Stimulated activated effector memory CD8-positive, alpha-beta T cell treated with anti-CD3 and anti-CD28 coated beads, Interleukin-12 subunit alpha, Interleukin-12 subunit beta, amount 100 ng/mL, for 72 hours (primary cell): ENCODE data around the gene ERCC1.
"Not testable (repeated sequence)": the region's sequence is repeated elsewhere in the genome, so short reads cannot be mapped to it uniquely, and the experiment has no call there.

Experiments
- ATAC-seq: fragments of 150-1000 bp; cut with Tn5 transposase; 2 replicates; pipeline ENCODE4 v1.10.0; 2021
- DNase-seq, 2 donors: peaks; one replicate each; pipeline ENCODE4 v3.0.0; 2021 to 2022; ENCODE audit warnings: low spot score in 2 of 2
- H3K27ac Mint-ChIP-seq: one replicate; pipeline ENCODE4 v1.8.0; 2022; ENCODE audit warnings: mild to moderate bottlenecking, mixed read lengths
- H3K36me3 Mint-ChIP-seq: one replicate; pipeline ENCODE4 v1.8.0; 2022; ENCODE audit warnings: mild to moderate bottlenecking, mixed read lengths
- H3K4me1 Mint-ChIP-seq: one replicate; pipeline ENCODE4 v1.8.0; 2022; ENCODE audit warnings: mixed read lengths
- H3K4me3 Mint-ChIP-seq: one replicate; pipeline ENCODE4 v1.8.0; 2022; ENCODE audit warnings: mild to moderate bottlenecking, mixed read lengths
- H3K9me3 Mint-ChIP-seq: one replicate; pipeline ENCODE4 v1.8.0; 2022; ENCODE audit warnings: mixed read lengths

ERCC1 gene

DNA sequence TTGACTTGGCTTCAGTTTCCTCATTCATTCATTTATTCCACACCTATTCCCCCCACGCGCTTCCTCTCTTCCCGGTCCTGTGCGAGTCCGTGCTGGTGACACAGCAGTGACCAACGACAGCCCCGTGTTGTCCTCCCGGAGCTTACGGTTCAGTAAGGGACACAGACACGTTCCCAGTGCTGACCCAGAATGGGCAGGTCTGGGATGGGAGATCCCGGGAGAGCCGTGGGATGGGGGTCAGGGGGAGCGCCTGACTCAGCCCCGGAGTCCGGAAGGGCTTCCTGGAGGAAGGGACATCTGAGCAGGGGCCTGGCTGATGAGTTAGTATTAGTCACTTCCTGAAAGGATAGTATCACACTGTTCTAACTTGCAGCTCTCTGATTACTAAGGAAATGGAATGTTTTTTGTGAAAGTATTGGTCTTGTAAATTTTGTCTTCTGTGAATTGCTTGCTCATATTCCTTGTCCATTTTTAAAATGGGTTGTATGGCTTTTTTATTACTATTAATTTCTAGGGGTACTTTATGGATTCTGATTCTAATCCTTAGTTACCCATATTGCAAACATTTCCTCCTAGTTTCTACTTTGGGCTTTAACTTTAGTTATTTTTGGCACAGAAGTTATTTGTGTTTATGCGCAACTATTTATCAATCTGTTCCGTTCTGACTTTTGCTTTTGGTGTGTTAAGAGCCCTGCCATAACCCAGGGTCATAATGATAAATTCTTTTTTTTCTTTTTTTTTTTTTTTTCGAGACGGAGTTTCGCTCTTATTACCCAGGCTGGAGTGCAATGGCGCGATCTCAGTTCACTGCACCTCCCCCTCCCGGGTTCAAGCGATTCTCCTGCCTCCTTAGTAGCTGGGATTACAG is 708 bp upstream of the ERCC1 start:
- peak overlapping the region; percentile 95 for H3K27ac Mint-ChIP-seq
- ATAC-seq (peak; percentile 78), DNase-seq (peak; percentile 48 to 82)
- peaks cover 44% of the 10 kb centered on the region for H3K36me3 Mint-ChIP-seq
- peak overlapping the region; percentile 93 for H3K4me3 Mint-ChIP-seq
- no peaks in the 10 kb centered on the region for H3K9me3 Mint-ChIP-seq
- H3K4me1 Mint-ChIP-seq, result peaks cover 63% of the 10 kb centered on the region

DNA sequence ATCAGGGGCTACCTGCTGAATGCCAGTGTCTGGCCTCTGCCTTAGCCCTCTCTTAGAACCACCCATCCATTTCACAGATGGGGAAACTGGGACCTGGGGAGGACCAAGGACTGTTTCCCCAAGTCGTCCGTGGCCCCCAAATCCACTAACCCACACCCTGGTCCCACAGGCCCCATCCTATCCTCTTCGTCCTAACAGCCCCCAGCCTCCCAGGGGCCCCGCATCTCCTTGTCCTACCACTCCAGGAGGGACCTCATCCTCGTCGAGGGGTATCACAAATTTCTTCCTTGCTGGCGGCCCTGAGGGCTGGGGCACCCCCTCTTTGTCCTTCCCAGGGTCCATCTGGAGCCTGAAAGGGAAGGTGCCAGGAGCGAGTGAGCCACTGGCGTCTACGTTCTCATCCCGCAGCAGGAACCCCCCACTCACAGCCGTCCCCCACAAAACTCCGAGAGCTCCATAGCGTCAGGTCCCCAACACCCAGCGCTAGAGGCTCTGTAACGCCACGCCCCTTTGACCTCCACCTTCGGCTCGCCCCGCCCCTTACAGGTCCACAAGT is 606 bp downstream of the ERCC1 start:
- ATAC-seq, result no peak
- no peak for DNase-seq
- peaks cover 48% of the 10 kb centered on the region for H3K36me3 Mint-ChIP-seq

DNA sequence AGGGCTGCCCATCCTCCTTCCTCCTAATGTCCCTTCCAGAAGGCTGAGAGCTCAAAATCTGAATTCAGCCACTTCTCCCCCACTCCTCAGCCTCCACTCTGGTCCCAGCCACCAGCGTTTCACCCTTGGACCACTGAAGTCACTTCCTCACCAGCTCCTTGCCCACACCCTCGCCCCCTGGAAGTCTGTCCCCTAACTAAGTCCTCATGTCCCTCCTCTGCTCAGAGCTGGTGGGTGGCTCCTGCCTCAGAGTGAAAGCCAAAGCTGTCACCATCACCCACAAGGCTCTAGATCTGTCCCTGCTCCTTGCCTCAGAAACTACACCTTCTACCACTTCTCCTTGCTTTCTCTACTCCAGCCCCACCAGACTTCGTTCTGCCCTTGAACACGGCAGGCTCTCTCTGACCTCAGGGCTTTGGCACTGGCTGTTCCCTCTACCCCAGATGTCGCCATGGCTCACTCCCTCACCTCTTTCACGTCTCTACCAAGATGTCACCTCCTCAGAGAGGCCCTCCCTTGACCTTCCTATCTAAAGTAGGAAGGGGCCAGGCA is 1.7 kb downstream of the ERCC1 start:
- no peaks in the 10 kb centered on the region for H3K9me3 Mint-ChIP-seq
- peak overlapping the region; percentile 1 for H3K4me3 Mint-ChIP-seq
- peaks cover 50% of the 10 kb centered on the region for H3K36me3 Mint-ChIP-seq
- peaks cover 60% of the 10 kb centered on the region for H3K4me1 Mint-ChIP-seq
- ATAC-seq, result no peak
- H3K27ac Mint-ChIP-seq, result peak overlapping the region; percentile 95
- DNase-seq, result no peak

More for the DNA sequence above, 606 bp downstream of the ERCC1 start:
- Mint-ChIP-seq H3K4me1 (peaks cover 69% of the 10 kb centered on the region), H3K9me3 (no peaks in the 10 kb centered on the region), H3K27ac (peak overlapping the region; percentile 95), H3K4me3 (peak overlapping the region; percentile 93)

DNA sequence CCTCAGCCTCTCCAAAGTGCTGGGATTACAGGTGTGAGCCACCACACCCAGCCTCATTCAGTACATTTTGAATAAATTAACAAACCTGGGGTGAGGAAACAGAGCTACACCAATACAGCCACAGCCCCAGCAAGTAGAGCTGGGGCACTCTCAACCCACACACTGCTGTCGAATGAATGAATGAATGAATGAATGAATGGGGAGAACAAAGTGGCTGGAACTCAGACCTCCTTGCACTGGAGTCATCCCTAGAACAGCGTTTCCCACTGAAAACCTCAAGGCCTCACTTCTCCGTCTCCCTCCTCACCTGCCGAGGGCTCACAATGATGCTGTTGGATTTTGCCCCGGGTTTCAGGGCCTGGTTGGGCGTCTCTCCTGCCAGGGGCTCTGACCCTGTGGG is 2.8 kb downstream of the ERCC1 start:
- Mint-ChIP-seq H3K4me3 (peak overlapping the region; percentile 23), H3K9me3 (no peaks in the 10 kb centered on the region), H3K36me3 (peaks cover 62% of the 10 kb centered on the region), H3K4me1 (peaks cover 56% of the 10 kb centered on the region), H3K27ac (peak overlapping the region; percentile 88)
- no peak for ATAC-seq
- DNase-seq, result no peak

DNA sequence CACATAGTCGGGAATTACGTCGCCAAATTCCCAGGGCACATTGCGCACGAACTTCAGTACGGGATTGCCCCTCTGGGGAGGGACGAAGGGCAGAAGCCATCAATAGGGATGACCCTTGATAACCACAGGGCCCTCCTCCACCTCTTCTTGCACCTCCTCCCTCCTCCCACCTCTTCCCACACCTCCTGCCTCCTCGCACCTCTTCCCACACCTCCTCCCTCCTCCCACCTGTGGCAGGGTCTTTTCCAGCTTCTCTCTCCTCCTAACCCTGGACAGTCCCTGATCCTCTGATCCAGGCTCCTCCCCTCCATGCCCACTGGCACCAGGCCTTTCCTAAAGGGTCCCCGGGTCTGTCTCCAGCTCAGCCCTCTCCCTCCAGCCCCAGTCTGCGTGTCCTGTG is 3.4 kb downstream of the ERCC1 start:
- ATAC-seq (no peak), DNase-seq (no peak)
- Mint-ChIP-seq H3K36me3 (peaks cover 67% of the 10 kb centered on the region), H3K27ac (peak overlapping the region; percentile 88), H3K9me3 (no peaks in the 10 kb centered on the region), H3K4me3 (peak overlapping the region; percentile 23), H3K4me1 (peaks cover 56% of the 10 kb centered on the region)

DNA sequence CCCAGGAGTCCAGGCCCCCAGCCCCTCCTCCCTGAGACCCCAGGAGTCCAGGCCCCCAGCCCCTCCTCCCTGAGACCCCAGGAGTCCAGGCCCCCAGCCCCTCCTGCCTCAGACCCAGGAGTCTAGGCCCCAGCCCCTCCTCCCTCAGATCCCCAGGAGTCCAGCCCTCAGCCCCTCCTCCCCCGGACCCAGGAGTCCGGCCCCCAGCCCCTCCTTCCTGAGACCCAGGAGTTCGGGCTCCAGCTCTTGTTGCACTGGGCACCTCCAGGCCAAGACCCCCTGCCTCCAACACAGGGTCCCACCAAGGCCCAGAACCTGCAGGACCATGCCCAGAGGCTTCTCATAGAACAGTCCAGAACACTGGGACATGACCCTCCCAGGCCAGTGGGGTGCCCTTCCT is 3.8 kb downstream of the ERCC1 start:
- ATAC-seq (no peak), DNase-seq (no peak)
- Mint-ChIP-seq H3K9me3 (no peaks in the 10 kb centered on the region), H3K4me3 (peak overlapping the region; percentile 23), H3K36me3 (peaks cover 72% of the 10 kb centered on the region), H3K27ac (peak overlapping the region; percentile 88), H3K4me1 (peaks cover 56% of the 10 kb centered on the region)

DNA sequence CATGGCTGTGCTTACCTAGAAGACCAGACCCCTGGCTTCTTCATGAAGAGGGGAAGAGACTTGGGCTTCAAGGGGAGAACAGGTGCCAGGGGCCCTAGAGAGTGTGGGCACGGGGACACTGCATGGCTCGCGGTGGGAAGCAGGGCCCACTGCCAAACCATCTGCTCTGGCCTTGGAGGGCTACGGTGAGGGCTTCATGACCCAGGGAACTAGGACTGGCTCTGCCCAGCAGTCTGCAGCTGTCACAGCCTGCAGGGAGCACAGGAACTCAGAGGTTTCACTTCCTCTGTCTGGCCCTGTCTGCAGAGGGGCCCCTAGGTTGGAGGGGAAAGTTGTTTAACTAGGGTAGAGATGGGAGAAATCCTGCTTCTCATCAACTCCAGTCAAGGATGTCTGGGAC is 4.3 kb downstream of the ERCC1 start:
- no peaks in the 10 kb centered on the region for H3K9me3 Mint-ChIP-seq

DNA sequence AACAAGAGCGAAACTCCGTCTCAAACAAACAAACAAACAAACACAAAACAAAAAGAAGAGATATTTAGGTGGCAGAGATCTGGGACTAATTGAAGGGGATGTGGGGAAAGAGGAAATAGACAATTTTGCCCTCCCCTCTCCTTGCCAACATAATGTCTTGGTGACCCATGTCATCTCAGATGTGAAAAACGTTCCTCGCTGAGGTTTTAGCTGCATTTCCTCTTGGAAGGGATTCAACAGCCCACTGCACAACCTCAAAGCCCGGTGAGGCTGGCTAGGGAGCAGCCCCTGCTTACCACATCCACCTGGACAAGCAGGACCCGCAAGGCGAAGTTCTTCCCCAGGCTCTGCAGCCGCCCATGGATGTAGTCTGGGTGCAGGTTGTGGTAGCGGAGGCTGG is 4.9 kb downstream of the ERCC1 start:
- Mint-ChIP-seq H3K9me3 (no peaks in the 10 kb centered on the region), H3K4me1 (peaks cover 47% of the 10 kb centered on the region), H3K36me3 (peaks cover 82% of the 10 kb centered on the region), H3K27ac (peak overlapping the region; percentile 52), H3K4me3 (no peak overlapping the region)
- DNase-seq (no peak), ATAC-seq (no peak)

More for the DNA sequence above, 4.3 kb downstream of the ERCC1 start:
- DNase-seq (no peak), ATAC-seq (no peak)
- Mint-ChIP-seq H3K4me3 (no peak overlapping the region), H3K4me1 (peaks cover 53% of the 10 kb centered on the region), H3K36me3 (peaks cover 77% of the 10 kb centered on the region), H3K27ac (peak overlapping the region; percentile 52)

DNA sequence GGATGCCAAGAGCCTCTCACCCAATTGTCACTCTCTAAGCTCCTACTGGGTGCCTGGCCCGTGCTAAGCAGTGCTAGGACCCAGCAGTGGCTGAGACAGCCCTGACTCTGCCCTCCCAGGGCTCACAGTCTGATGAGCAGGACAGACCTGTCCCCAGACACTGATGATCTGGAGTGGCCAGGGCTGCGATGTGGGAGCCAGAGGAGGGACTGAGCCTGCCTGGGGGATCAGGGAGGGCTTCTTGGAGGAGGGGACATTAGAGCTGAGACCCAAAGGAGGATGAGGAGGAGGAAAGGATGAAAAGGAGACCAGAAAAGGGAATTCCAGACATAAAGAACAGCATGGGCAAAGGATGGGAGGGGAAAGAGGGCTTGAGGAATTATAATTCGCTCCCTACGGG is 6.6 kb downstream of the ERCC1 start:
- Mint-ChIP-seq H3K4me3 (no peak overlapping the region), H3K27ac (no peak overlapping the region), H3K36me3 (peaks cover 86% of the 10 kb centered on the region), H3K9me3 (no peaks in the 10 kb centered on the region), H3K4me1 (peaks cover 31% of the 10 kb centered on the region)
- DNase-seq (no peak), ATAC-seq (no peak)

DNA sequence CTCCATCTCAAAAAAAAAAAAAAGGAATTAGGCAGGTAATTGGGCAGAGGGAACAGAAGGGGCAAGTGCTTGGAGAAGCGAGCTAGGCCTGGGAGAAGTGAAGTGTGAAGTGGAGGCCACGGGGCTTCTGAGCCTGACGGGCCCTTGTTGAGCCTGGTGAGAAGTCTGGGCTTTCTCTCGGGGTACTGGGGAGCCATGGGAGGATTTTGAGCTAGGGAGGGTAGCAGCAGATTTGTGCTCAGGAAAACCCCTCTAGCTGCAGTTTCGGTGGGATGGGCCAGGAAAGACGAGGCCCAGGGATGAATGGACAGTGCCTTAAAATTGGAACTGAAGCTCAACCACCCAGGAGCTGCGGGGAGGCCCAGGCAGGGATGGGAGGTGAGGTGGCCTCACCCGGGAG is 9.2 kb downstream of the ERCC1 start:
- ATAC-seq (no peak), DNase-seq (no peak)
- H3K36me3 Mint-ChIP-seq, result peaks cover 89% of the 10 kb centered on the region
- no peaks in the 10 kb centered on the region for H3K9me3 Mint-ChIP-seq
- H3K27ac Mint-ChIP-seq, result no peak overlapping the region
- peaks cover 12% of the 10 kb centered on the region for H3K4me1 Mint-ChIP-seq
- H3K4me3 Mint-ChIP-seq, result no peak overlapping the region

DNA sequence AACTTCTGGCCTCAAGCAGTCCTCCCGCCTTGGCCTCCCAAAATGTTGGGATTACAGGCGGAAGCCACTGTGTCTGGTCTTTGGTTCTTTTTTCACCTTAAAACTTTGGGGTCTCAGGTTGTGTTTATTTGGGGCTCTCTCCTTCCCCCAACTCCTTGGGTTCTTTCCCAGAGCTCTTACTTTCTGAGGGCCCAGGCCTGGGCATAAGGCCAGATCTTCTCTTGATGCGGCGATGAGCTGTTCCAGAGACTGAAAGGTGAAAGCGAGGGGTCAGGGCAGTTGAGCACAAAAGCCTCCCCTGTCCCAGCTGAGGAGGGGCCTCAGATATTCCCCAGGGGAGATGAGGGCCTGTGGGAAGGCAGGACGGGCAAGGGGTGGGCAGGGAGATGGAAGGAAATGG is 10.2 kb downstream of the ERCC1 start:
- no peak overlapping the region for H3K4me3 Mint-ChIP-seq
- DNase-seq, result no peak
- no peaks in the 10 kb centered on the region for H3K9me3 Mint-ChIP-seq
- ATAC-seq, result no peak
- no peak overlapping the region for H3K27ac Mint-ChIP-seq
- H3K4me1 Mint-ChIP-seq, result peaks cover 12% of the 10 kb centered on the region
- peaks cover 97% of the 10 kb centered on the region for H3K36me3 Mint-ChIP-seq

DNA sequence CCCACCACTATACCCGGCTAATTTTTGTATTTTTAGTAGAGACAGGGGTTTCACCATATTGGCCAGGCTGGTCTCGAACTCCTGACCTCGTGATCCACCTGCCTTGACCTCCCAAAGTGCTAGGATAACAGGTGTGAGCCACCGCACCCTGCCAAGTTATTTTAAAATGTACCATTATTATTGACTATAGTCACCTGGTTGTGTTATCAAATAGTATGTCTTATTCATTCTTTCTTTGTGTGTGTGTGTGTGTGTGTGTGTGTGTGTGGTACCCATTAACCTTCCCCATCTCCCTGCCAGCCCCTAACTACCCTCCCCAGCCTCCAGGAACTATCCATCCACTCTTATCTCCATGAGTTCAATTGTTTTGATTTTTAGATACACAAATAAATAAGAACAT is 13.4 kb downstream of the ERCC1 start:
- Mint-ChIP-seq H3K4me1 (peaks cover 36% of the 10 kb centered on the region), H3K36me3 (peaks cover 83% of the 10 kb centered on the region)
- H3K27ac Mint-ChIP-seq, ATAC-seq, H3K4me3 Mint-ChIP-seq, H3K9me3 Mint-ChIP-seq, DNase-seq: not testable (repeated sequence)

DNA sequence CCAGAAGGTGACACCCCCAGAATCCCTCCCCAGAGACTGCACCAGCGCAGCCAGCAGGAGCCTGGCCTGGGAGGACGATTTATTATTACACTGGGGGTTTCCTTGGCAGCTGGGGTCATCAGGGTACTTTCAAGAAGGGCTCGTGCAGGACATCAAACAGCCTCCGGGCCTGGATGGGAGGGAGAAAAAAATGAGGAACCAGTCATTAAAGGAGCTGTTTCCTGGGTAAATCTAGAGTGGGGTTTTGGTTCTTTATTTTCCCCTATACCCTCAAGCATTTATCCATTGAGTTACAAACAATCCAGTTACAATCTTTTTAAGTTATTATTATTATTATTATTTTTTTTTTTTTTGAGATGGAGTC is 14.2 kb downstream of the ERCC1 start:
- H3K4me1 Mint-ChIP-seq, result peaks cover 44% of the 10 kb centered on the region
- ATAC-seq (no peak), DNase-seq (no peak)
- H3K4me3 Mint-ChIP-seq, result no peak overlapping the region
- peaks cover 83% of the 10 kb centered on the region for H3K36me3 Mint-ChIP-seq
- H3K27ac Mint-ChIP-seq, result peak overlapping the region; percentile 63
- no peaks in the 10 kb centered on the region for H3K9me3 Mint-ChIP-seq

DNA sequence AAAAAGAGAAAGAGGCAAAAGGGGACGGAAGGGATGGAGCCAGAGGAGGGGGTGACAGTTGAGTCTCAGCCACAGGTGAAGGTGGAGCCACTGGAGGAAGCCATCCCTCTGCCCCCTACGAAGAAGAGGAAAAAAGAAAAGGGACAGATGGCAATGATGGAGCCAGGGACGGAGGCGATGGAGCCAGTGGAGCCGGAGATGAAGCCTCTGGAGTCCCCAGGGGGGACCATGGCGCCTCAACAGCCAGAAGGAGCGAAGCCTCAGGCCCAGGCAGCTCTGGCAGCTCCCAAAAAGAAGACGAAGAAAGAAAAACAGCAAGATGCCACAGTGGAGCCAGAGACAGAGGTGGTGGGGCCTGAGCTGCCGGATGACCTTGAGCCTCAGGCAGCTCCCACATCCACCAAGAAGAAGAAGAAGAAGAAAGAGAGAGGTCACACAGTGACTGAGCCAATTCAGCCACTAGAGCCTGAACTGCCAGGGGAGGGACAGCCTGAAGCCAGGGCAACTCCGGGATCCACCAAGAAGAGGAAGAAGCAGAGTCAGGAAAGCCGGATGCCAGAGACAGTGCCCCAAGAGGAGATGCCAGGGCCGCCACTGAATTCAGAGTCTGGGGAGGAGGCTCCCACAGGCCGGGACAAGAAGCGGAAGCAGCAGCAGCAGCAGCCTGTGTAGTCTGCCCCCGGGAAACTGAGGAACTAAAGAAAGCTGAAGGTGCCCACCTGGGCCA is 14.7 kb downstream of the ERCC1 start:
- ATAC-seq, result no peak
- Mint-ChIP-seq H3K4me1 (peaks cover 49% of the 10 kb centered on the region), H3K9me3 (no peaks in the 10 kb centered on the region), H3K4me3 (no peak overlapping the region), H3K27ac (peak overlapping the region; percentile 63), H3K36me3 (peaks cover 81% of the 10 kb centered on the region)
- no peak for DNase-seq

DNA sequence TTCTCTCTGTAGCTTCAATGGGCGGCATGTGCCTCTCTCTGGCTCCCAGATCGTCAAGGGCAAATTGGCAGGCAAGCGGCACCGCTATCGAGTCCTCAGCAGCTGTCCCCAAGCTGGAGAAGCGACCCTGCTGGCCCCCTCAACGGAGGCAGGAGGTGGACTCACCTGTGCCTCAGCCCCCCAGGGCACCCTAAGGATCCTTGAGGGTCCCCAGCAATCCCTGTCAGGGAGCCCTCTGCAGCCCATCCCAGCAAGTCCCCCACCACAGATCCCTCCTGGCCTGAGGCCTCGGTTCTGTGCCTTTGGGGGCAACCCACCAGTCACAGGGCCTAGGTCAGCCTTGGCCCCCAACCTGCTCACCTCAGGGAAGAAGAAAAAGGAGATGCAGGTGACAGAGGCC is 15.6 kb downstream of the ERCC1 start:
- H3K36me3 Mint-ChIP-seq, result peaks cover 72% of the 10 kb centered on the region
- peaks cover 56% of the 10 kb centered on the region for H3K4me1 Mint-ChIP-seq
- ATAC-seq, result no peak

More for the DNA sequence above, 15.6 kb downstream of the ERCC1 start:
- H3K9me3 Mint-ChIP-seq, result no peaks in the 10 kb centered on the region
- no peak for DNase-seq
- H3K4me3 Mint-ChIP-seq, result peak overlapping the region; percentile 87
- peak overlapping the region; percentile 63 for H3K27ac Mint-ChIP-seq
